Astrocyte of the spinal cord (primary cell): ENCODE results near the gene MRPL47.

Experiments
- DNase-seq: peaks from one replicate; pipeline ENCODE4 v3.0.0; 2011; ENCODE audit warnings: low read depth, low spot score
- H3K4me3 ChIP-seq: 2 replicates; pipeline ENCODE4 v1.5.1; 2011; ENCODE audit warnings: low read depth, mild to moderate bottlenecking, low read length, moderate library complexity
- CTCF ChIP-seq: IDR thresholded peaks from 2 replicates; pipeline ENCODE4 v1.5.1; 2012; ENCODE audit warnings: low read depth, mild to moderate bottlenecking, low read length, inconsistent platforms
- in situ Hi-C: cut with HindIII; loops from 2 replicates; pipeline ENCODE4 v1.10.0; 2017; ENCODE audit warnings: low sequenced_read_pairs

MRPL47 gene

GRCh38 chr3:179599531-179599930 is 4.9 kb downstream of the MRPL47 start:
- TF ChIP-seq CTCF: no peak
- no peak for DNase-seq
- in situ Hi-C loops: no loop called here
- H3K4me3 ChIP-seq: no peak overlapping the region

GRCh38 chr3:179591313-179591712 is 13.1 kb downstream of the MRPL47 start:
- DNase-seq: no peak
- no peak for TF ChIP-seq CTCF
- in situ Hi-C loops: no loop called here
- H3K4me3 ChIP-seq: no peak overlapping the region

GRCh38 chr3:179590669-179591068 is 13.8 kb downstream of the MRPL47 start:
- no peak overlapping the region for H3K4me3 ChIP-seq
- TF ChIP-seq CTCF: no peak
- in situ Hi-C loops: no loop called here
- no peak for DNase-seq

GRCh38 chr3:179589143-179589542 is 15.3 kb downstream of the MRPL47 start:
- TF ChIP-seq CTCF: no peak
- in situ Hi-C loops: no loop called here
- DNase-seq: no peak
- no peak overlapping the region for H3K4me3 ChIP-seq

GRCh38 chr3:179580992-179581391 is 23.4 kb downstream of the MRPL47 start:
- no peak for TF ChIP-seq CTCF
- H3K4me3 ChIP-seq: no peak overlapping the region
- in situ Hi-C loops: no loop called here
- no peak for DNase-seq

- no peak for DNase-seq
- H3K4me3 ChIP-seq: no peak overlapping the region
- TF ChIP-seq CTCF: no peak
- in situ Hi-C loops: no loop called here
These were observed 38.9 kb downstream of the MRPL47 start for GRCh38 chr3:179565496-179565895.

GRCh38 chr3:179563271-179563783 is 41.1 kb downstream of the MRPL47 start:
- in situ Hi-C loops: no loop called here
- peak; percentile 74 for DNase-seq
- TF ChIP-seq CTCF: peak; percentile 45
- peak overlapping the region; percentile 78 for H3K4me3 ChIP-seq
